GM04503 (cell line): ENCODE results near the gene BLCAP.
A peak's percentile ranks its signal among the peaks of the same experiment; 100 is the strongest.
"Not testable (repeated sequence)": the region's sequence is repeated elsewhere in the genome, so short reads cannot be mapped to it uniquely, and the experiment has no call there.

ENCODE experiments used
- DNase-seq: peaks from one replicate; pipeline ENCODE4 v3.0.0-alpha.2; 2012; ENCODE audit warnings: low read depth

BLCAP gene, protein sequence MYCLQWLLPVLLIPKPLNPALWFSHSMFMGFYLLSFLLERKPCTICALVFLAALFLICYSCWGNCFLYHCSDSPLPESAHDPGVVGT

DNA sequence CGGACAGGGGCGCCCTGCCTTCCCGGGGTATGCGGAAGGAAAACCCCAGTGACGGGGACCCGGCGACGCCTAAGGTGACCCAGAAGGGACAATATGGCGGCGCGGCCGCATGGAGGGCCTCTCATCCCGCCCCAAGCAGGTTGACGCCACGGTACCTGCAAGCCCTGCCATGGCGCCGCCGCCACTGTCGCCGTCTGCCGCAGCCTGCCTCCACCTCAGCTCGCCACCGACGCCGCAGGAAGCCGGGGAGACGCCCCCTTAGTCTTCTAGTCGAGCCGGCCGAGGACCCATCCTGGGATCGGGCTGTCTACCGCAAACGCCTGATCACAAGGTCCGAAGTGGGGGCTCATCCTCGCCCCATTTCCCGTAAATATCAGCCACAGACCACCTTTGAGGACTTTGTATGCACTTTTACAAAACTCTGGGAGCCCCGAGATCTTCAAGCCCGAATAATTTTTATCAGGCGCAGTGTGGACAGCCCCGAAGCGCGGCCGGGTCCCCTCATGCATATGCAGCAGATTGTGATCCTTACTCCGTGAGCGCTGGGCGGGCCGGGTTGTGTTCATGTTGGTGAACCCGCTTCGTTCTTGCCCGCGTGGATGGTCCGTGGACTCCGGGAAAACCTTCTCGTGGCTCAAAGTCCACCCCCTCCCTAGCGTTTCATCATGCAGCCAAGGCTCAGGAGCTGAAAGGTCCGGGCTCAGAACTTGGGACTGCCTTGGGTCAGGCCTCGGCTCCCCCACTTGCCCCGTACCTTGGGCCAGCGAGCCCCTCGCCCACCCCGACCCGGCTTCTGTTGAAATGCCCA is at the start of gene BLCAP:
Gene BLCAP, minus strand, starts transcription at position 239 of the 808 bp plus-strand sequence. CDS start 8,702 bp downstream, outside the sequence.
- DNase-seq, result peak; percentile 43

DNA sequence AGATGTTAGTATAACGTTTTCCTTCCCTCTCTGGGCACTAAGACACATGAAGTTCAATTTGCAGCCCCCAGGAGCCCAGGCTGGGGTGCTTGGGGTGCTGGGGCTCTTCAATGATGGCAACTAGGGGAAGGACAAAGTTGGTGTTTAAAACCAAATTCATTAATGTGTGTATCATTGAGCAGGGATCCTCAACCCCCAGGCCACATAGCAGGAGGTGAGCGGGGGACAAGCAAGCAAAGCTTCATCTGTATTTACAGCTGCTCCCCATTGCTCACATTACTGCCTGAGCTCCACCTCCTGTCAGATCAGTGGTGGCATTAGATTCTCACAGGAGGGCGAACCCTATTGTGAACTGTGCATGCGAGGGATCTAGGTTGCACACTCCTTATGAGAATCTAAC is 49.8 kb upstream of the BLCAP start:
- DNase-seq, result not testable (repeated sequence)

DNA sequence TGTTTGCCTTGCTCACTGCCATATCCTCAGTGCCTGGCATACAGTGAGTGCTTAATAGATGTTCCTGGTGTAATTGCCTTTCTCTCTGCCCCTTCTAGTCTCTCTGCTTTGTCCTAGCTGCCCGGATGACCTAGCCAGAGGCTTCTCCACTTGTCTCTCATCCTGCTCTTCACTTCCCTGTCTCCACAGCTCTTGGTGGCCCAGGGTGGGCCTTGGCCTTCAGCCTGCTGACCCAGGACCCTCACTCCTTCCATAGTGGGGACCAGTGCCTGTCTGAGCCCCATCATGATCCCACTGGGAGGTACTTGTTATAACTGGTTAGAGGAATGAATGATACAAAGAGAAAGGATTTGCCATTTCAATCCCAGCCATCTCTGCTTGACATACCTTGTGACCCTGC is 49.2 kb upstream of the BLCAP start:
- DNase-seq, result no peak

DNA sequence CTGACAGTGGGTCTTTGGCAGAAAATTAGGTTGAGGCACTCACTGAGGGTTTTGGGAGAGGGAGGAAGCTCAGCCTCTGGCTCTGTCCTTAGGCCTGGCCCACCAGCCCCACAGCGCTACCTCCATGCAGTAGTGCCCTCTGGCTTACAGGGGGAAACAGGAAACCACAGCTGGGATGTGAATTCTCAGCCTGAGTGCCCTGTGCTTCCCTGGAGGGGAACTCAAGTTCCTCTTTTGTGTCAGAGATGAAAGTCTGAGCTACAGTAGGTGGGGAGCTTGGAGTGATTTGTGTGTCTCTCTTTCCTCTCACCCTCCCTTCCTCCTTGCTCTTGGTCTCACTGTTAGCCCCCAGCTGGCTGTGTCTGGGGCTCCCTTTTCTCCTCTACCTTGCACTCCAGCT is 48.2 kb upstream of the BLCAP start:
- DNase-seq, result no peak

DNA sequence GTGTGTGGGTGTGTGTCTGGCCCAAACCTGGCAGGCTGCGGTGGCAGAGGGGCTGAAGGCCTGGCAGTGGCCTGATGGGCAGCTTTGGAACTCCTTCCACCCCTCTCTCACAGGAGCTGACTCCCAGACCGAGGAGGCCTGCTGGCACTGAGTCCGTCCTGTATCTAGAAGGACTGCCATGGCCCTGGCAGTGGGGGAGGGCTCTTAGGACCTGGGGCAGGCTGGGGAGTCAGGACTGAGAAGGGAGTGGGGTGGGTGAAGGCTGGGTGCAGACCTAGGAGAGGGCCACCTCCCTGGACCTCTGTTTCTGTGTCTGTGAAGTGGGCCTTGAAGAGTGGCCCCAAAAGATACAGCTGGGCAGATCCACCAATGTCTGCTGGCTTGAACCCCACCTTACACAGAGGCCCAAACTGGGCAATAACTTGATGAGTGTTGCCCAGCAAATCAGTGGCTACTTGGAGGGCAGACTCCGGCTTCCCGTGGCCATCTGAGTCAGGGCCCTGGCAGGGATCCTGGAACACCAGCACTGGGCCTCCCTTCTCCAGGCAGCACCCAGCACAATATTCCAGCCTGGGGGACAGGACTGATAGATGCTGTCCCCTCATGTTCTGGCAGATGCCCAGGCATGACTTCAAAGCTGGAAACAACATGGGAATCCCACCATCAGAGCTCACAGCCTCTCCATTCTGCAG is 46.7 kb upstream of the BLCAP start:
- DNase-seq, result no peak

DNA sequence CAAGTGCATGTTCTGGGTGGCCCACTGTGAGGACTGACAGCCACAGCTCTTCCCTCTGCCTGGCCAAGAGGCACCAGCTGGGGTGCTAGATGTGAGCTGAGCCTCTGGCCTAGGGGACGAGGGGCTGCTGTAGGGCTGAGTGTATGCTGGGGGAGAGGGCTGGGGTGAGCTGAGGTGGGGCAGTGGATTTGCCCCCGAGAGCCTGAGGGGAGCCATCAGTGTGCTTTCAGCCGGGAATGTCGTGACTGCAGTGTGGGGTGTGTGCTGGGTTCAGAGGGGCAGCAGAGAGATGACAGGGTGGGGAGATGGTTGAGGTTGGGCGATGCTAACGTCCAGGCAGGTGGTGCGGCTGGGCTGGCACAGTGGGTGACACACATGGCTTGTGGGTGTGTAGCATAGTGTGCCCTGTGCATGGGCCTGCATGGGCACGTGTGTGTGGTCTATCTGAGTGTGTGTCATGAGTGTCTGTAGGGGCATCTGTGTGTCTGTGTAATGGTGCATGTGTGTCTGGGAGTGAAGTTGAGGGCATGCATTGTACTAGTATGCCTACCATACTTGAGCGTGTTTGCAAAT is 46.0 kb upstream of the BLCAP start:
- DNase-seq, result no peak

DNA sequence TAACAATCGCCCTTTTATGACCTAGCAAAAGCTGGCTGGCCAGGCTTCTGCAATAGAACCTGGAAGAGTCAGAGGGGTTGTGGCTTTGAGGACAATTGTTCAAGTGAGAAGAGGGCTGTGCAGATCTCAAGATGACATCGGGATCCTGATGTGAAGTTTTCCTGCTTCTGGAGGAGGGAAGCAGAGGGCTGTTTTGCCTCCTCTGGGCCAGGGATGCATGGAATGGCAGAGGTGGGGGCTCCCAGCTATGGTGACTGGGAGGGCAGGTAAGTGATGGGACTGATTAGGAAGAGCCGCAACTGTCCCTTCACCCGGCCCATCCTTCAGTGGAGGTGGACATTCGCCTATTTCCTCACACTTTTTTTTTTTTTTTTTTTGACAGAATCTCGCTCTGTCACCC is 43.4 kb upstream of the BLCAP start:
- DNase-seq, result no peak

DNA sequence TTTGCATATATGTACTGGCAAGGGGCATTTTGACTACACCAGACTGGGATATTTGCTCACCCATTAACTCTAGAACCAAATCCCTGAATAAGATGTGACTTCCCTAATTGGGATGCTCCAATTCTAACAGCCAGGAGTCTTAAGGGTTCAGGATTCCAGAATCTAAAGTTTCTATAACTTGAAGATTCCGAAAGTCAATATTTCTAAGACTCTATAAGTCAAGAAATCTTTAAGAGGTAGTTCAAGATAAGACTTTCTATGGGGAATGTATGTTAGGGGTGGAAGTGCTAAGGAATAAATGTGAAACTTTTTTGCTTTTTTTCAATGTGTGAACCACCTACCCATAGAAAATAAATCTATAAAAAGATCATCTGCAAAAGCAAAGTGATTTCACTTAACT is 42.7 kb upstream of the BLCAP start:
- no peak for DNase-seq

DNA sequence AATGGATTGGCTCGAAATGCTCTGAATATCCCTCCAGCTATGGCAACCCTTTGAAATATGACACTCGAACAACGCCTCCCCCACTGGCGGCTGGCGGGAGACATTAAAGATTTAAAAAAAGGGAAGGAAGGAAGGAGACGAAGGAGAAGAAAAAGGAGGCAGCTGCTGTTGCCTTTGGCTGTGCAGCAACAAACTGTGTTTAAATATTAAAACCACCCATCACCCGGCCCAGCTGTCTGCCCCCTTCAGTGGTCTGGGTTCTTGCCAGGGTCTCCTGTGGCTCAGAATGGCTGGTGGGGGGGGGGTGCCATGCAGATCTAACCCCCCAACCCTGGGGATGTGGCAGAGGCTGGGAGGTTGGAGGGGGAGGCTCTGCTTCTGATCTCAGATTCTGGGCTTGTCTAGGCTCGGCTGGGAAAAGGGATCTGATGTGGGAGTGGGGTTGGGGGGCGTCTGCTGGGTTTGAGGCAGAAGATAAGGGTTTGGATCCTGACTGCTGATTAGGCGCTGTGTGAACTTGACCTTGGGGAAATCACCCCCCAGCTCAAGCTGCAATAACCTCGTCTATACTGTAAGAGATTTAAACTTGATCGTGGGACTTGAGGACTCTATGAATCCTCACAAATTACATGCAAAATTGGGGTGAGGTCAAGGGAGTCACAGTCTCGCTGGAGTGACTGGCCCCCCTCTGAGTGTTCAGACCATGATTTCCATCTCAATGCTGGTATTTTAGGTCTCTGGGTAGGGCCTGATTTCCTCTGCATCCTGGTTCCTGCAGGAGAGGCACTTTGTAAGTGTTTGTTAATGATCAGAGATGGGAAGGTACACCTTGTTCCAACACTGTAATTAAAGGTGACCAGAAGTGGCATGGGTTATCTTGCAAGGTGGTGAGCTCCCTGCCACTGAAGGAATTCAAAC is 40.3 kb upstream of the BLCAP start:
- DNase-seq, result no peak

DNA sequence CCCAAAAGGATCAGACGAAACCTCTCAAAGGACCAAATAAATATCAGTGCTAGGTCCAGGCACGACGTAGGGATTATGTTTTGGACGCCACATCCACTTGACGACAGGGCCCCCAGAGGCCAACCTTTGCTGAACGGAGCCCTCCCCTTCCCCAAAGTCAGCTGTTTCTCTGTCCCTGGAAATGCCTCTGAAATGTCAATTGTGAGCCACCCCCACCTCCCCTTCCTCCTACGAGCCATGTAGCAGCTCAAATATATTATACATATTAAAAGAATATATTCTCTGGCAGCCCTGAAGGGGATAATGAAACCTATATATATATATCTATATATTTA is 39.6 kb upstream of the BLCAP start:
- DNase-seq, result no peak

DNA sequence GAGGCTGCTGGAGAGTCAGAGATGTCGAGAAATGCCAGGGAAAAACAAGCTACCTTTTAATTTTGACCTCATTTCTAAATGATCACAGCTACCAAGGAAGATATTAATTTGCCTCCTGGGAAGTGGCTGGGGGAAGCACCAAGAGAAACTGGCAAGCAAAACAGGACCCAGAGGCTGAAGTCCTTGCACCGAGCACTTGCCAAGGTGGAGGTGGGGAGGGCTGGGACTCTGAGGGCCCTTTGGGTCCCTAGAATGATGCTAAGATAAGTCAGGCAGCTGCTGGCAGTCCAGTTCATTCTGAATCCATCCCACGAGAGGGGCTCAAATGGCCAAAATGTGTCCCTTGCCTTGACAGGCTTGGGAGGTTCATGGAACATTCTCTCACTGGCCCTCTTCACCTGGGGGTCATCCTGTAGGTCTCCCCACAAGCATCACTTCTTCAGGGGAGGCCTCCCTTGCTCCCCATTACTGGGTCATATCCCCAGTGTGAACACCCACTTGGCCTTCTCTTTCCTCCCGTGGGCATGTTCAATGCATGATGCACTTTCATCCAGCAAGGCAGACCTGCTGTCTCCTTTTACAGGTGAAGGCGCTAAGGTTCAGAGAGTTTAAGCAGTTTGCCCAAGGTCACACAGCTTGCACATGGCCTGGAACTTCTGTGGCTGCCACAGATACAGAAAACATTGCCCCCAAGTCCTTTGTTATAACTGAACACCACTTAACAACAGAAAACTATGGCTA is 39.1 kb upstream of the BLCAP start:
- DNase-seq, result no peak

DNA sequence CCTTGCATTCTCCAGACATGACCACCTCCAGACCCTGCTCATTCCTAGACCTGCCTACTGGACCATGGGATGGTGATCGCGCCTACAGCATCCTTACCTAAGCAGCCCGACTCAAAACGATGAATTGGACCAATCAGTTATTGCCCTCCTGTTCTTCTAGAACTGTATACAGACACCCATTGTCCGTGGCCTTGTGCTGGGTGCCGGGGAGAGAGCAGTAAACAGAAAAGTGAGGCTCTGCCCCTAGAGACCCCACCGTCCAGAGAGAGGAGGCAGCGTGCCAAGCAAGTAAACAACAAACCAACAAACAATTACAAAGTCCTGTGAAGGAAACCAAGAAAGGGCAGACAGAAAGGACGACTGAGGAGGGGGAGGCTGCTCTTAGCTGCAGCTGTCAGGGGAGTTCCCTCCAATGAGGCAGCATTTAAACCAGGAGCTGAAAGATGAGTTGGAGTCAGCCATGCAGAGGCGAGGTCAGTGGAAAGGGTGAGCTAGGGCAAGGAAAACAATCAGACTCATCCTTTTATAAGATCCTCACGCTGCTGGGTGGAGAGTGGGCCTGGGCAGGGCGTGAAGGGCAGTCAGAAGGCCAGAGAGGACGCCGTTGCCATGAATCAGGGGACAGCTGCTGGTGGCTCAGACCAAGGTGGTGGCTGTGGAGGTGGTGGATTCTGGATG is 37.6 kb upstream of the BLCAP start:
- no peak for DNase-seq

DNA sequence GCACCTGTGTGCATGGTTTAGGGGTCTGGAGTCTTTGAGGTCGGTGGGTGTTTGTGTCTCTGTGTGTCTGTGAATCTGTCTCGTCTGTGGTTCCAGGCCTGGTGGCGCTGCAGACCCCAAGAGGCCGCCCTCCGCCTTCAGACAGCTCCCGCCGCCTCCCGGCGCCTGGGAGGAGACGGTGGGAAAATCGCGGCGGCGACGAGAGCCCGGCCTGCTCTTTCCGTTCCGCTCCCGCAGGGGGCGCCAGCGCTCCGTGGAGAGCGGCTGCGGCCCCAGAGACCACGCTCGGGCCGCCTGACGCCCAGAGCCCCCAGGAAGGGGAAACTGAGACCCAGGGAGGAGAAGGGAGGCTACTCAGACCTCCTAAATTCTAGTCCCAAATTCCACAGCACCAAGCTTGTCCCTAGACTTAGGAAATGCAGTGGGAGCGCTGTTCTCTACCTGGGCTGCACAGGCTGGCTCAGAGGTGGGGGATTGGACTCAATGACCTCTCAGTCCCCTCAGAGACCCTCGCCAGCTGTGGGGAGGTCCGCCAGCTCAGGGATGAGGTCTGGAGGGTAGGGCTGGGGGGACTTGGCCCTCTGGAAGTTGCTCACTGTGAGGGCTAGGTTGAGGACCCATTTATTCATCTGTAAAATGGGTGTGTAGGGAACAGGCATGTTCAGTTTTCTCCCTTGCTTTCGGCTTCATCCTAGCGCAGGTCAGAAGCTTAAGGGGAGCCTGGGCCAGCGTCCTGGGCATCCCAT is 36.9 kb upstream of the BLCAP start:
- no peak for DNase-seq

DNA sequence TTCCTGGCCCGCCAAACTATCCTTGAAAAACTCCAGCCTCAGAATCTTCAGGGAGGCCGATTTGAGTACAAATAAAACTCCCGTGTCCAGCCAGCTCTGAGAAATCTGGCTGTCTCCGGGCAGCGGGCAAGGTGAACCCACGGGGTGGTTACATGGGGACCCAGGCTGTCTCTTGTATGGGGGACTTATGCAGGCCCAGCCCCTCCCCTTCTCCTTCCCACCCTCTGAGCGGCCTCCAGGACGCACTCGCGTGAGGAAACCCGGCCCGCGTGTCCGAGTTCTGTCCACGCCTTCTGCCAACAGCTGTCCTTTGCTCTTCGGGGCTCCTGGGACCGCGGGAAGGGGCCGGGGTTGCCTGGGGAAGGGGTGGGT is 36.3 kb upstream of the BLCAP start:
- DNase-seq, result no peak

DNA sequence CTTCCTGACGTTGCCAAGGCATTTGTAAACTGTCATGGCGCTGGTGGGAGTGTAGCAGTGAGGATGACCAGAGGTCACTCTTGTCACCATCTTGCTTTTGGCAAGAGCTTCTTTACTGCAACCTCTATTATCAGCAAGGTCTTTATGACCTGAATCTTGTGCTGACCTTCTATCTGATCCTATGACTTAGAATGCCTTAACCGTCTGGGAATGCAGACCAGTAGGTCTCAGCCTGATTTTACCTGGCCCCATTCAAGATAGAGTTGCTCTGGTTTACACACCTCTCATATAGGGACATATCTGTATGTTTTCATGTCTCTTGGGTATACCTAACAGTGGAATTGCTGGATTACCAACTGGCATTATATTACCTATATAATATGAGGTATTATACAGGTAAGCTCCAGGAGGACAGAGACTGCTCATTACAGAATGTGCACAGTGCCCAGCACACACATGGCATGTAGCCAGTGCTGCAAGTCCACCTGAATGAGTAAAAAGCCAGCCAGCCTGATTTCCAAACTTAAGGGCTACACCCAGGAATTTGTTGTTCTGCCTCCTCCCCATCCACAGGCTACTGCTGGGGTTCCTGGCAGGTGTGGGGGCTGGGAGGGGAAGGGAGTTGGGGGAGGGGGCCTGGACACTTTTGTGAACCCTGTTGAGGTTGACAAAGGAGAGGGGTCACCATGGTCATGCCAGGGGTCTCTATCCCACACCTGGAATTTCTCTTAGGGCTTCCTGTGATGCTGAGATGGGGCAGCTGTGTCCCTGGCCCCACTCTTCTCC is 35.2 kb upstream of the BLCAP start:
- DNase-seq, result no peak

DNA sequence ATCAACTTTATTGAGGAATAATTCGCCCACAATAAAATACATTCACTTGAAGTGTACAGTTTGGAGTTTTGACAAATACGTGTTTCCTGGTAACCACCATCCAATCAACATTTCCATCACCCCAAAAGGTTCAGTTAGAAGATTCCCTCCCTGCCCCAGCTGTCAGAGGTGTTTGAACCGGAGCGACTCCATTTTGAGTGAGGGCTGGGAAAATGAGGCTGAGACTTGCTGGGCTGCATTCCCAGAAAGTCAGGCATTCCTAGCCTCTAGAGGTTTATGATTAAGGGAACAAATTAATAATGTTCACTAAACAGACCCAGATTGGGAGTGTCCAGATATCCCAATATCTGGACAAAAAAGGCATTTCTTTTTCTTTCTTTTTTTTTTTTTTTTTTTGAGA is 33.0 kb upstream of the BLCAP start:
- no peak for DNase-seq

DNA sequence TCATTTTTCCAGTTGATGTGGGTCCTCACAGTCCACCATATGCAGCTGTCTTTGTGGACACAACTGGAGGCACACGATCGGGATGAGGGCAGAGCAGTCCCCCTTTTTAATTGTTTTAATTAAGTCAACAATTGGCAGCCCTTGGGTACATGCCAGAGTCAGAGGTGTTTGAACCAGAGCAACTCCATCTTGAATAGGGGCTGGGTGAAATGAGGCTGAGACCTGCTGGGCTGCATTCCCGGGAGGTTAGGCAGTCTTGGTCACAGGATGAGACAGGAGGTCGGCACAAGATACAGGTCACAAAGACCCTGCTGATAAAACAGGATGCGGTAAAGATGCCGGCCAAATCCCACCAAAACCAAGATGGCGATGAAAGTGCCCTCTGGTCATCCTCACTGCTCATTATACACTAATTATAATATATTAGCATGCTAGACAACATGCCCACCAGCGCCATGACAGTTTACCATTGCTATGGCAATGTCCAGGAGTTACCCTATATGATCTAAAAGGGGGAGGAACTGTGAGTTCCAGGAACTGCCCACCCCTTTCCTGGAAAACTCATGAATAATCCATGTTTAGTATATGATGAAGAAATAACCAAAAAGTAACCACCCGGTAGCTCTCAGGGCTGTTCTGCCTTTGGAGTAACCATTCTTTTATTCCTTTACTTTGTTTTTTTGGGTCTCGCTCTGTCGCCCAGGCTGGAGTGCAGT is 31.8 kb upstream of the BLCAP start:
- DNase-seq, result no peak

DNA sequence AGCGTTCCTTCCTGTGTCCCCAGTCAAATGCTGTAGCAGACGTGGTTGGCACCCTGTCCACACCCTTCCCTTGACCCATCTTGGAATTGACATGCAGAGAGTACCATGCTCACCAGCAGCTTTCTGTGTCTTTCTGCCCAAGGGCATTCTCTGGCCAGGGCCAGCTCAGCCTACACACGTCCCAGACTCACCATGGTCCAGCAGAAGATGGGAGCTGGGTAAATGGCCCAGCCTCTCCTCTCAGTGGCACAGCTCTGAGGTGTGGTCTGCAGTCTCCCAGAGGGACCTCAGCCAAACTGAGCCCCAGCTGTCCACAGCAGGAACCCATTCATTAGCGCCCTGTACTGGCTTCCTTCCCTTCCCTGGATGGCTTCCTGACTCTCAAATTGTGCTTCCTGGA is 31.1 kb upstream of the BLCAP start:
- DNase-seq, result no peak

DNA sequence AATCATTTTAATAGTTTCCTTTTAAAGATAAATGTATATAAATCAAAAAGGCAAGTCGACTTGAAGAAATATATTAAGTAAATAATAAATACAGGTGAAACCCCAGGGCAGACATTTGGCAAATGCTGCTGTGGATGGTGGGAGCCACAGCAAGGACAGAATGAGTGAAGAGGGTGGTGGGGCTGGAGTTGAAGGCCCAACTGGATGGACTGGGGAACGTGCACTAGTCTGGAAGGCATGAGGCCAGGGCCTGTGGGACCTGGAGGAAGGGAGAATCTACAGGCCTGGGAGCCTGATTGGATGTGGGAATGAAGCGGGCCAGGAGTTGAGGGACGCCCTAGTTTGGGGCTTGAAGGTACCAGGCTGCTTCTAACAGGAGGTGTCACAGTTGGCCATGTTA is 30.6 kb upstream of the BLCAP start:
- DNase-seq, result no peak
